LHCN-M2 (cell line): ENCODE results near the gene EOMES. TPM values are rescaled to one million over a fixed set of nuclear protein-coding genes. Genes with fewer than 3 reads are reported as not detected.
A peak's percentile ranks its signal among the peaks of the same experiment; 100 is the strongest.
"Not testable (repeated sequence)": the region's sequence is repeated elsewhere in the genome, so short reads cannot be mapped to it uniquely, and the experiment has no call there.

ENCODE experiments used
- DNase-seq: peaks from one replicate; pipeline ENCODE4 v3.0.0-alpha.2; 2012; ENCODE audit warnings: low read depth
- polyA plus RNA-seq: library from polyadenylated mRNA; unstranded; fragments of >200 nt; gene quantifications from one replicate; pipeline ENCODE4 v1.2.1, GENCODE V29; 2012; ENCODE audit warnings: missing spikeins
- total RNA-seq: library from RNA; depleted of rRNA; stranded (reverse); fragments of >200 nt; gene quantifications from 2 replicates; pipeline ENCODE4 v1.2.3, GENCODE V29; 2014; rRNA removed

EOMES gene
- total RNA-seq: not detected in 2 replicates
- polyA plus RNA-seq: not detected

GRCh38 chr3:27721717-27722564, at the start of gene EOMES:
TSS of gene EOMES (minus strand) at chr3:27722323. CDS start at chr3:27722294, 29 bp downstream.
- no peak for DNase-seq

- DNase-seq: not testable (repeated sequence)
Observed at GRCh38 chr3:27770384-27770783, 48.3 kb upstream of the EOMES start.

- no peak for DNase-seq
Observed at GRCh38 chr3:27767000-27767399, 44.9 kb upstream of the EOMES start.

- peak; percentile 92 for DNase-seq
Observed at GRCh38 chr3:27758083-27758482, 36.0 kb upstream of the EOMES start.

GRCh38 chr3:27756877-27757276, 34.8 kb upstream of the EOMES start:
- DNase-seq: peak; percentile 44

- DNase-seq: no peak
Observed at GRCh38 chr3:27752926-27753325, 30.8 kb upstream of the EOMES start.

- DNase-seq: no peak
Observed at GRCh38 chr3:27749643-27750042, 27.5 kb upstream of the EOMES start.

GRCh38 chr3:27746838-27747237, 24.7 kb upstream of the EOMES start:
- DNase-seq: no peak

- DNase-seq: no peak
Observed at GRCh38 chr3:27740854-27741253, 18.7 kb upstream of the EOMES start.

GRCh38 chr3:27737091-27737490, 15.0 kb upstream of the EOMES start:
- no peak for DNase-seq

- DNase-seq: no peak
Observed at GRCh38 chr3:27730774-27731659, 8.9 kb upstream of the EOMES start.

GRCh38 chr3:27729748-27730611, 7.9 kb upstream of the EOMES start:
- no peak for DNase-seq

- no peak for DNase-seq
Observed at GRCh38 chr3:27729325-27729724, 7.2 kb upstream of the EOMES start.

GRCh38 chr3:27728195-27729087, 6.3 kb upstream of the EOMES start:
- DNase-seq: no peak

GRCh38 chr3:27726240-27726639, 4.1 kb upstream of the EOMES start:
- DNase-seq: no peak

GRCh38 chr3:27724459-27725197, 2.5 kb upstream of the EOMES start:
- no peak for DNase-seq

- no peak for DNase-seq
Observed at GRCh38 chr3:27723815-27724458, 1.8 kb upstream of the EOMES start.

GRCh38 chr3:27723456-27723814, 1.3 kb upstream of the EOMES start:
- no peak for DNase-seq

- DNase-seq: no peak
Observed at GRCh38 chr3:27723001-27723445, 900 bp upstream of the EOMES start.
